GM19467 (cell line): ENCODE measurements around the gene MLC1.

Source experiments
- ATAC-seq: cut with Tn5 transposase; IDR thresholded peaks from one replicate; pipeline ENCODE4 v1.9.1; 2021; ENCODE audit warnings: mild to moderate bottlenecking, moderate library complexity; ENCODE audit not compliant: unreplicated experiment

The MLC1 gene

GRCh38 chr22:50039669-50040443 is 45.4 kb downstream of the MLC1 start:
- ATAC-seq = no peak

- no peak for ATAC-seq
Measured at GRCh38 chr22:50035976-50036724, 49.1 kb downstream of the MLC1 start.

- ATAC-seq = no peak
Measured at GRCh38 chr22:50035131-50035881, 49.9 kb downstream of the MLC1 start.

- no peak for ATAC-seq
Measured at GRCh38 chr22:50034126-50035081, 50.8 kb downstream of the MLC1 start.

- no peak for ATAC-seq
Measured at GRCh38 chr22:50032941-50033601, 52.2 kb downstream of the MLC1 start.

GRCh38 chr22:50032109-50032871 is 52.9 kb downstream of the MLC1 start:
- ATAC-seq = no peak

GRCh38 chr22:50031189-50032091 is 53.8 kb downstream of the MLC1 start:
- ATAC-seq = no peak

GRCh38 chr22:50030297-50031188 is 54.7 kb downstream of the MLC1 start:
- ATAC-seq = no peak

GRCh38 chr22:50027639-50028537 is 57.3 kb downstream of the MLC1 start:
- ATAC-seq = no peak

- no peak for ATAC-seq
Measured at GRCh38 chr22:50025993-50026392, 59.2 kb downstream of the MLC1 start.

GRCh38 chr22:50022171-50022819 is 62.9 kb downstream of the MLC1 start:
- ATAC-seq = no peak

GRCh38 chr22:50020606-50021005 is 64.6 kb downstream of the MLC1 start:
- no peak for ATAC-seq

- no peak for ATAC-seq
Measured at GRCh38 chr22:50019316-50019715, 65.9 kb downstream of the MLC1 start.

GRCh38 chr22:50018608-50019285 is 66.5 kb downstream of the MLC1 start:
- ATAC-seq = no peak

GRCh38 chr22:50017701-50018224 is 67.5 kb downstream of the MLC1 start:
- no peak for ATAC-seq
